Panc1 (cell line): ENCODE results near the gene POLK. TPM values are rescaled to one million over a fixed set of nuclear protein-coding genes. Genes with fewer than 3 reads are reported as not detected.

Source experiments
- ATAC-seq: fragments of 200-7000 bp; cut with Tn5 transposase; 2 replicates; pipeline ENCODE4 v1.9.1; 2020; ENCODE audit warnings: mild to moderate bottlenecking, moderate library complexity
- BruUV-seq: library from RNA; stranded (reverse); fragments of 400-500 nt; replicated peaks from 2 replicates; lab custom pipeline; 2021; lab: Mats Ljungman, UMichigan
- CTCF ChIA-PET: fragments of 300-600 bp; sonication (Branson Sonifier 250); formaldehyde crosslinking; loops from one replicate; lab custom pipeline; 2022; ENCODE audit warnings: antibody characterized with exemption; lab: Charles Lee
- POLR2A ChIA-PET: fragments of 300-600 bp; sonication (Branson Sonifier 250); formaldehyde crosslinking; loops from one replicate; lab custom pipeline; 2022; ENCODE audit warnings: antibody characterized with exemption; lab: Charles Lee
- DNase-seq: peaks from one replicate; pipeline ENCODE4 v3.0.0-alpha.2; 2010; ENCODE audit warnings: low read depth, low spot score
- H3K27ac ChIP-seq: 2 replicates; pipeline ENCODE4 v1.5.1; 2011; ENCODE audit warnings: mild to moderate bottlenecking, low read length, inconsistent platforms
- H3K27me3 ChIP-seq: fragments of 200-500 bp; sonication (Bioruptor generic); 2 replicates; pipeline ENCODE4 v1.6.0; 2014; ENCODE audit warnings: low read length, inconsistent platforms; ENCODE audit not compliant: control insufficient read depth, insufficient read depth
- H3K36me3 ChIP-seq: fragments of 200-500 bp; sonication (Bioruptor generic); 2 replicates; pipeline ENCODE4 v1.5.1; 2014; ENCODE audit warnings: inconsistent platforms, mild to moderate bottlenecking, low read length, moderate library complexity; ENCODE audit not compliant: control insufficient read depth, insufficient read depth
- H3K4me1 ChIP-seq: 2 replicates; pipeline ENCODE4 v1.5.1; 2011; ENCODE audit warnings: inconsistent platforms, mild to moderate bottlenecking, low read length, moderate library complexity; ENCODE audit not compliant: control insufficient read depth, insufficient read depth
- H3K4me3 ChIP-seq, 2 experiments: 2 replicates each; pipeline ENCODE4 v1.5.1; 2011 to 2012; ENCODE audit warnings: low read depth in 2 of 2, low read length in 2 of 2, mild to moderate bottlenecking in 2 of 2, inconsistent platforms in 1 of 2, moderate library complexity in 1 of 2
- H3K9me3 ChIP-seq: fragments of 200-500 bp; sonication (Bioruptor generic); 2 replicates; pipeline ENCODE4 v1.5.1; 2014; ENCODE audit warnings: low read depth, mild to moderate bottlenecking, inconsistent platforms, low read length, moderate library complexity; ENCODE audit not compliant: control insufficient read depth, insufficient read depth
- POLR2AphosphoS5 ChIP-seq: IDR thresholded peaks from 2 replicates; pipeline ENCODE4 v1.6.1; 2012; ENCODE audit warnings: mild to moderate bottlenecking, low read depth, low read length, moderate library complexity
- SIN3A ChIP-seq: IDR thresholded peaks from 2 replicates; pipeline ENCODE4 v1.6.1; 2012; ENCODE audit warnings: low read depth, mild to moderate bottlenecking, low read length, moderate library complexity, borderline replicate concordance; ENCODE audit not compliant: insufficient read depth
- TCF7L2 ChIP-seq: IDR thresholded peaks from 2 replicates; pipeline ENCODE4 v1.6.1; 2011; ENCODE audit warnings: mild to moderate bottlenecking, low read depth, low read length, inconsistent platforms
- in situ Hi-C: cut with HindIII; loops from 2 replicates; pipeline ENCODE4 v1.10.0; 2016; ENCODE audit warnings: low sequenced_read_pairs, low pct_unique_long_range_greater_than_20kb
- intact Hi-C: fragments of 100-400 bp; cut with micrococcal nuclease; formaldehyde crosslinking; loops from one replicate; pipeline ENCODE4 v1.10.0; 2022; ENCODE audit not compliant: unreplicated experiment
- total RNA-seq: library from RNA; stranded (reverse); gene quantifications from one replicate; pipeline ENCODE4 v1.2.1, GENCODE V29; 2021; ENCODE audit not compliant: unreplicated experiment
- TF ChIP-seq, protein P1 (sequence below): fragments of 450-650 bp; IDR thresholded peaks from 2 replicates; pipeline ENCODE4 v1.5.1; 2017; ENCODE audit warnings: mild to moderate bottlenecking
- TF ChIP-seq, protein P2 (sequence below), 2 experiments: IDR thresholded peaks; 2 replicates each; pipeline ENCODE4 v1.6.1; 2011 to 2012; ENCODE audit warnings: low read depth in 2 of 2, control low read depth in 1 of 2, low read length in 1 of 2, mild to moderate bottlenecking in 1 of 2, moderate library complexity in 1 of 2; ENCODE audit not compliant: insufficient read depth in 1 of 2

POLK gene
- total RNA-seq, 1 experiment from 2014 or later: 21.3 TPM

DNA sequence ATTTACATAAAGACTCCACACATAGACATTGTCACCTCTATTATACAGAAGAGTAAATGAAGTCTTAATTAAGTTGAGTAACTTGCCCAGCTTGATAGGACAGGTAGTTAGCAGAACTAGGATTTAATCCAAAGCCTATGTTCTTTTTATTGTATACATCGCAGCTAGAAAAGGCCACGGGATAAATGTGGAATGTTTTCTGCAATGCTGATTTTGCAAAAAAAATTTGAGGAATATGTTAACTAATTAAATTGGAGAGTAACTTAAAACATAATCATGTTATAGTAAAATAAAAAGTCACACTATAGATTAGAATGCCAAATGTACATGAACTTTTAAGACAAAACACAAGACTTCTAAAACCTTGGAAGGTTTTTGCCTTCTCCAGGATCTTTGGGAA lies 41.1 kb downstream of the POLK start:
- POLR2A ChIA-PET: no interaction called here
- intact Hi-C loops (no loop called here), in situ Hi-C loops (no loop called here)
- H3K4me1 ChIP-seq: no peaks in the 10 kb centered on the region
- H3K4me3 ChIP-seq: no peak overlapping the region
- no peak overlapping the region for H3K27ac ChIP-seq
- no peaks in the 10 kb centered on the region for H3K27me3 ChIP-seq
- no TSS peak for BruUV-seq
- TF ChIP-seq, protein P1, sequence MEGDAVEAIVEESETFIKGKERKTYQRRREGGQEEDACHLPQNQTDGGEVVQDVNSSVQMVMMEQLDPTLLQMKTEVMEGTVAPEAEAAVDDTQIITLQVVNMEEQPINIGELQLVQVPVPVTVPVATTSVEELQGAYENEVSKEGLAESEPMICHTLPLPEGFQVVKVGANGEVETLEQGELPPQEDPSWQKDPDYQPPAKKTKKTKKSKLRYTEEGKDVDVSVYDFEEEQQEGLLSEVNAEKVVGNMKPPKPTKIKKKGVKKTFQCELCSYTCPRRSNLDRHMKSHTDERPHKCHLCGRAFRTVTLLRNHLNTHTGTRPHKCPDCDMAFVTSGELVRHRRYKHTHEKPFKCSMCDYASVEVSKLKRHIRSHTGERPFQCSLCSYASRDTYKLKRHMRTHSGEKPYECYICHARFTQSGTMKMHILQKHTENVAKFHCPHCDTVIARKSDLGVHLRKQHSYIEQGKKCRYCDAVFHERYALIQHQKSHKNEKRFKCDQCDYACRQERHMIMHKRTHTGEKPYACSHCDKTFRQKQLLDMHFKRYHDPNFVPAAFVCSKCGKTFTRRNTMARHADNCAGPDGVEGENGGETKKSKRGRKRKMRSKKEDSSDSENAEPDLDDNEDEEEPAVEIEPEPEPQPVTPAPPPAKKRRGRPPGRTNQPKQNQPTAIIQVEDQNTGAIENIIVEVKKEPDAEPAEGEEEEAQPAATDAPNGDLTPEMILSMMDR: no peak
- TF ChIP-seq TCF7L2: no peak
- TF ChIP-seq SIN3A: no peak
- TF ChIP-seq POLR2AphosphoS5: no peak
- TF ChIP-seq, protein P2, sequence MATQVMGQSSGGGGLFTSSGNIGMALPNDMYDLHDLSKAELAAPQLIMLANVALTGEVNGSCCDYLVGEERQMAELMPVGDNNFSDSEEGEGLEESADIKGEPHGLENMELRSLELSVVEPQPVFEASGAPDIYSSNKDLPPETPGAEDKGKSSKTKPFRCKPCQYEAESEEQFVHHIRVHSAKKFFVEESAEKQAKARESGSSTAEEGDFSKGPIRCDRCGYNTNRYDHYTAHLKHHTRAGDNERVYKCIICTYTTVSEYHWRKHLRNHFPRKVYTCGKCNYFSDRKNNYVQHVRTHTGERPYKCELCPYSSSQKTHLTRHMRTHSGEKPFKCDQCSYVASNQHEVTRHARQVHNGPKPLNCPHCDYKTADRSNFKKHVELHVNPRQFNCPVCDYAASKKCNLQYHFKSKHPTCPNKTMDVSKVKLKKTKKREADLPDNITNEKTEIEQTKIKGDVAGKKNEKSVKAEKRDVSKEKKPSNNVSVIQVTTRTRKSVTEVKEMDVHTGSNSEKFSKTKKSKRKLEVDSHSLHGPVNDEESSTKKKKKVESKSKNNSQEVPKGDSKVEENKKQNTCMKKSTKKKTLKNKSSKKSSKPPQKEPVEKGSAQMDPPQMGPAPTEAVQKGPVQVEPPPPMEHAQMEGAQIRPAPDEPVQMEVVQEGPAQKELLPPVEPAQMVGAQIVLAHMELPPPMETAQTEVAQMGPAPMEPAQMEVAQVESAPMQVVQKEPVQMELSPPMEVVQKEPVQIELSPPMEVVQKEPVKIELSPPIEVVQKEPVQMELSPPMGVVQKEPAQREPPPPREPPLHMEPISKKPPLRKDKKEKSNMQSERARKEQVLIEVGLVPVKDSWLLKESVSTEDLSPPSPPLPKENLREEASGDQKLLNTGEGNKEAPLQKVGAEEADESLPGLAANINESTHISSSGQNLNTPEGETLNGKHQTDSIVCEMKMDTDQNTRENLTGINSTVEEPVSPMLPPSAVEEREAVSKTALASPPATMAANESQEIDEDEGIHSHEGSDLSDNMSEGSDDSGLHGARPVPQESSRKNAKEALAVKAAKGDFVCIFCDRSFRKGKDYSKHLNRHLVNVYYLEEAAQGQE (IDR thresholded peaks at IDR 0.05; ENCODE audit: insufficient read depth in 1 of 2, low read depth in 2 of 2, low read length in 1 of 2): no peak
- peaks cover 10% of the 10 kb centered on the region for H3K36me3 ChIP-seq
- ATAC-seq: no peak
- no peak for DNase-seq
- H3K9me3 ChIP-seq: no peaks in the 10 kb centered on the region
- CTCF ChIA-PET: no interaction called here

DNA sequence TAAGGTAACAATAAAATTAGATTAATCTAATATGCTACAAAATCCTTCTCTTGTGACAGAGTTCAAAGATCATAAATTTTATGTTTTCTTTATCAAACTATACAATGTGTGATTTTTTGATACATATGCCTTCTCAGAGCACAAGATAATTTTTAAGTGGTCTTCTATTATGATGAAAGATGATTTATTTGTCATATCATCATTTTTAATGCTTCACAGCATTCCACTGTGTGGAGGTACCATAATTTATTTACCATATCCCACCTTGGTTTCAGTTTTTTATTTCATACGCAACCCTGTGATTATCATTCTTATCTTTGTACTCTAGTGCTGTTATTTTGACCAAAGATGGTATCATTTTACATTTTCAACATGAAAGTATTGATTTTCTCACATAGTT lies 41.7 kb downstream of the POLK start:
- ChIA-PET CTCF (no interaction called here), POLR2A (no interaction called here)
- no TSS peak for BruUV-seq
- H3K9me3 ChIP-seq: no peaks in the 10 kb centered on the region
- ATAC-seq: no peak
- intact Hi-C loops: no loop called here
- TF ChIP-seq, protein P1: no peak
- TF ChIP-seq, protein P2 (IDR thresholded peaks at IDR 0.05; ENCODE audit: insufficient read depth in 1 of 2, low read depth in 2 of 2, low read length in 1 of 2): no peak
- TF ChIP-seq SIN3A (no peak), TCF7L2 (no peak), POLR2AphosphoS5 (no peak)
- no peak overlapping the region for H3K4me3 ChIP-seq
- no peak overlapping the region for H3K27ac ChIP-seq
- in situ Hi-C loops: no loop called here
- no peaks in the 10 kb centered on the region for H3K4me1 ChIP-seq
- no peaks in the 10 kb centered on the region for H3K27me3 ChIP-seq
- DNase-seq: no peak
- peaks cover 10% of the 10 kb centered on the region for H3K36me3 ChIP-seq
